NOMO-1 (cell line): ENCODE measurements around the gene TLR7.
A peak's percentile ranks its signal among the peaks of the same experiment; 100 is the strongest.

ENCODE experiments used
- DNase-seq, 2 experiments: peaks; one replicate each; lab custom pipeline; 2025; ENCODE audit not compliant: unreplicated experiment in 2 of 2; lab: John Stamatoyannopoulos, UW

The TLR7 gene

DNA sequence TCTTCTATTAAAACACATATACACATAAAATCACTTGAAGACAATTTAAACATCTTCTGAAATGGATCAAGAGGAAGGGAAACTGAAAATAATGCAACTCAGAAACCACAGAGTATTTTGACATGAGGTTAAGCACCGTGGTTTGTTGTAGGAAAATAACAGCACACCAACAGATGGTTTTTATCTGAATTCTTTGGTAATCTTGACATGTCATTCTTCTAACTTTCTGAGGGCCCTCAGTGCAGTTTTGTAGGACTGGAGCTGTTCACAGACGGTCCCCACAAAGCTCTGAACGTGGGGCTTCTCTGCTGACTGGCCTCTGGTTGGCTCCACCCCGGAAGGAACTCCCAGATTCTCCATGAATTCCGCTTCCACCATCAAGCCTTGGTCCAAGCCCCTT lies 23.6 kb downstream of the TLR7 start:
- DNase-seq: peak; percentile 75 to 96

DNA sequence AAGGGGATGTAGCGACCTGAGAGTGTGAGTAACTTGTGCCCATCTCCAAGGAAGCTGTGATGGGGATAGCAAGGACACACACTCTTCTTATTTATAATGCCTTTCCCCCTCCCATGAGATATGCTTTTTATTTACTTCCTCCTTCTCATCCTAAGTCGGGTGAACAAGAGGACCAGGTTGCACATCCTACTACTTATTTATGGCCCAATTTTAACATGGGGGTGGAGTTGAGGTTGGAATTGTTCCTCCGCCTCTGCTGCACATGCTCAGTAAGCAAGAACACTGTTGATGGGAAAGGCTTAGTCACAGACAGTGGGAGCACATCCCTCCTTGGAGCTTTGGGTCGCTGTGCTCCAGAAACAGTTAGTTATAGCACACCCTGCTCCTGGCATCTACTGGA lies 24.3 kb downstream of the TLR7 start:
- DNase-seq: peak; percentile 80 to 85

DNA sequence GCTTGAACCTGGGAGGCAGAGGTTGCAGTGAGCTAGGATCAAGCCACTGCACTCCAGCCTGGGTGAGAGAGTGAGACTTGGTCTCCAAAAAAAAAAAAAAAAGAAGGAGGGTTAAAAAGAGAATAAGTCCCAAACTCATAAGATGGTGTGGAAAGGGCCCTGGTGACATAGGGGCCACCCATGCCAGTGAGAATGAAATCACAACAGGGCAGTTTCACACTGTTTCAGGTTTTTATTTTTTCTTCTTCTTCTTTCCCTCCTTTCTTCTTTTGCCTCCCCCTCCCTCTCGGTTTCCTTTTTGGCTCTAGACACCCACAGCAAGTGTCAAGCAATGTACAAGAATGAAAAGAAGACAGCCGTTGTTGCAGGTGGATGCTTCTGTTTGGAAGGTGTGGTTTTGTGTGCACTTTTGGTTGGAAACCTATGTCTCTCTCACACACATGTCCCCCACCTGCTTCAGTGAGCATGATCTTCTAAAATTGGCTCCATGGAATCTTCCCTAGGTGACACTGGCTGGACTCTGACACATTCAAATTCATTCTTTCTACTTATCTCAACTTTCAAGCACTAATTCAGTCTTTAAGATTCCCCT lies 25.1 kb downstream of the TLR7 start:
- no peak for DNase-seq

DNA sequence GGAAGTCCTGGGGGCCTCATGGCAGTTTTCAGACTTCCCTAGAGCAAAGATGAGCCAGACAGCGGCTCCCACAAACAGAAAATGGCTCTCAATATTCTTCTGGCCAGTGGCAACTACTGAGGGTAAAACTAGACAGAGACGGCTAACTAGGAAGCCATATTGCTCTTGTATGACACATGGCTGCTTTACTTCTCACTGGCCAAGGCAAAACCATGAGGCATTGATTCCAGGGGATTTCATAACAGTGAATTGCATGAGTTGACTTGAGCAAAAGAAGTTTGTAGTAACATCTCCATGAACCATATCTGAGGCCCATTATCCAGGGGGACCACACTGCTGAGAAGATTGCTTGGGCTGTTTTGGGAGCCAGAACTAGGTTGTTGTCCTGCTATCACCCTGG lies 25.8 kb downstream of the TLR7 start:
- DNase-seq: peak; percentile 20 to 32

DNA sequence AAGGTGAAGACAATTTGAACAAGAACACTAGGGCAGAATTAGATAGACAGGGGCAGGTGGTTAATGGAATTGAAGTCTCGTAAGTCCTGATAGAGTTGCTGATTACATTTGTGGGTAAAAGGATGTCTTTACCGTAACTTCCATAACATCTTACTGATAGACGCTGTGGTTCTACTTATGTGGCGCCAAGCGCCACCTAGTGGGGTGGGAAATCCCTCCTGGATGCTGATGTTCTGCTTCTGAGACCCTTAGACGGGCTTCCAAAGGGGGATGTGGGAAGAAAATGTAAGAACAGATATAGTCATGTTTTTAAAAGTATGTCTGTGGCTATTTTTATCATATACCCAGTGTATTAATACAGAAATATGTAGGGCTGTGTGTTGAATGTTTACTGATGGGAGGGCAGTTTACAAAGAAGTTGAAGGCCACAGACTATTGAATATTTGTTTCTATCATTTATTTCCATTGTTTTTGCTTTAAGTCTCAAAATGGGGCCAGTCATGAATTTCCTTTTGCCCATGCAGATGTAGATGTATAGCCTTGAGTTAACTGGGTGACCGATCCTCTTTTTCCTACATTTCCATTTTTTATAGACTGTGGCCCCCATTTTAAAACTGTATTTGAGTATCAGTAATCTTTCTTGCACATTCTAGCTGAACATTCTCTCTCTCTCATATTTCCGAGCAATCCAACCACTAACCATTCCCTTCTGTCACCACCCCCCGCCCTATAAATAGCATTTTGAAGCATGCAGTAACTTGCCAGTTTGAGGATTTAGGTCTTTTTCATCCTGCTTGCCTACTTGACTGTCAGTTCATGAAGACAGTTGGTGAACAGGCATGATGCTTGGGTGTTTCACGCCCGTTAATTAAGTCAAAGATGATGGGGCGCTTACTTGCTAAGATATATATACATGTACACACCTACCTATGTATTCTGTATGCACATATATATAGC lies 27.5 kb downstream of the TLR7 start:
- peak; percentile 30 to 68 for DNase-seq

DNA sequence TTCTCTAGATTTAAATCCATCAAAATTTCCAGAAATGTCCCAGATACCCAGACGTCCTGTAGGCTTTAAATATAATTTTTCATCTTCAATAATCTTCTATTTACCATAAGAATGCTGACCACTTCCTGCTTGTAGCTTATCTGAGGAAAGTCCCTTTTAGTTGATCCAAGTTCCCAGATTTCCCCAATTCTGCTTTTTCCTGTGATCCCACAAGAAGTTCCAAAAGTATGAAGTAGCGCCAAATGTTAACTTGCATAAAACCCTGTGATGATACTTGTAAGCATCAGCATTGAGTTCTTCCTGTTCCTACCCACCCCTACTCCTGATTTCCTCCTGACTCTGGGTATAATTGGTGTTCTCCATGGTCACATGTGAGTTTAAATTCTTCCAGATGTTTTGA lies 29.0 kb downstream of the TLR7 start:
- DNase-seq: no peak

DNA sequence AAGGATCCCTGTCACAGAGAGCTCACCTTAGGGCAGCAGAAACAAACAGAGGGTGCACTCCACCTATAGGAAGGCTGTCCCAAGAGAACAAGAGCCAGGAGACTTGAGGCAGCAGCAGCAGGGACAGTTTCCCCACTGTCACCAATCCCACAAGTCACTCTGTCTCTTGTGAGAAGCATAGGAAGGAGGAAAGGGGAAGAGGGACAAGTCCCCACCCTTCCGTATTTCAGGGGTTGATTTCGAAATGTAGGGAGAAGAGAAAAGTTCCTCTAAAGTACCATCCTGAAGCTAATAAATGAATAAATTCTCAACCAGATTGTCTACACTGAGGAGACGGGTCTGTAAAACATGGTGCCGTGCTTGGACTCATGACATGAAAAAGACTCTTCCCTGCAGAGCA lies 30.1 kb downstream of the TLR7 start:
- peak in 1 of 2 experiments; percentile 55 for DNase-seq

DNA sequence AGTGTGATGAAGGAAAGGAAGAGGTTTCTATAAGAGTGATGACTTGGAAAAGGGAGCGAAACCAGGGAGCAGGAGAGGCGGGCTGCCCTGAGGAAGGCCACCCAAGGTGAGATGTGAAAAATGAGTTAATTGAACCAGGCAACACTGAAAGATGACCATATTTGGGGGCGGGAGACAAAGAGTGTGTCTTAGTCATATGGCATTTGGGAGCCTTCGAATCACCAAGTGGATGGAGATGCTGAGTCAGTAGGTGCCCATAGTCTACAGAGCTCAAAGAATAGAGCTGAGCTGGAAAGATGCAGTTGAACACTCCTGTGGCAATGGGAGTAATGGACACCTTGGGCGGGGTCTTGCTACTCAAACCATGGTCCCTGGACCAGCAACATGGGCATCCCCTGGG lies 31.2 kb downstream of the TLR7 start:
- DNase-seq: no peak

DNA sequence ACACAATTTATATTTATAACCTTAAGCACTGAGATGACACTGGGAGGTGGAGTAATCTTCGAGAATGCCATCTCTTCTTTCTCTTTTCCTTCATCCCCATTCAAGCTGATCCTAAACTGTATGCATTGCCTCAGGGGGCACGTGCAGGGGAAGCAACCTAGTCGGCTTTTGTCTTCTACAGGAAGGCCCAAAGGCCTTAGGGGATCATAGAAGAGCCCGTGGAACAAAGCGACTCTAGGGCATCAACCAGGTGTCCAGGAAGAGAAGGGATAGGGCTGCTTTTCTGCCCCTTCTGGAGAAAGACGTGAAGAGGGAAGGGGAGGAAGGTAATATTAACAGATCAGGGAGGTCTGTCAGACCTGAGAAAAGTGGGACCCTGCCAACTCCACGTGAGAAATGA lies 32.6 kb downstream of the TLR7 start:
- no peak for DNase-seq

DNA sequence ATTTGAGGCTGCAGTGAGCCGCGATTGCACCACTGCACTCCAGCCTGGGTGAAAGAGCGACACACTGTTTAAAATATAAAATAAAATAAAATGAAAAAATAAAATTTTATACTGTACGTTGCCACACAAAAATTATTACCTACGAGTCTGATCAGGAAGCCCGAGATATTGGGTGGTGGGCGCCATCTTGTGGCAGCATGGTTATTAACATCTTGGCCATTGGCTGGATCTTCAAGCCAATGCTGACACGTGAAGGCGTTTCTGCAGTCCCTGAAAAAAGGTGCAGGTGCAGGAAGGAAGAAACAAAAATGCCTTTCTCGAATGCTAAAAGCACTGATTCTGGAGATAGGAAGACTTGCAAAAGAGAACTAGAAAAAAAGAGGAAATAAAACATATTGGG lies 34.6 kb downstream of the TLR7 start:
- DNase-seq: peak; percentile 39 to 67

DNA sequence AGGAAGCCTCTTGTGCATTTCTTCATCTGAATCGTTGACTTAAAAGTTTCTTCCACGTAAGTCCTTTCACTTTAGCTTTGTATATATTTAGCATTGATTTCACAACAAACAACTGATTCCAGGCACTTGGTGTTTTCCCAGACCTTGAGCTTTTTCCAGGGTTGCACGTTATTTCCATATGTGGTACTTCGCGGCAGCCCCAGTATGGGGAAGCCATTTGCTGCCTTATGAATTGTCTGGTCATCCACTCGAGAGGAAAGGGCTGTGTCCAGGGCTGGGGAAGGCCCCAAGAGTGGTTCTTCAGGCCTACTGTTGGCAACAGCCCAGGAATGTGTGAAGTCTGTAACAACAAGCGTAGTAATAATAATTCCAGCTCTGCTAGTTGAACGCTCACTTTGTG lies 36.8 kb downstream of the TLR7 start:
- DNase-seq: no peak

DNA sequence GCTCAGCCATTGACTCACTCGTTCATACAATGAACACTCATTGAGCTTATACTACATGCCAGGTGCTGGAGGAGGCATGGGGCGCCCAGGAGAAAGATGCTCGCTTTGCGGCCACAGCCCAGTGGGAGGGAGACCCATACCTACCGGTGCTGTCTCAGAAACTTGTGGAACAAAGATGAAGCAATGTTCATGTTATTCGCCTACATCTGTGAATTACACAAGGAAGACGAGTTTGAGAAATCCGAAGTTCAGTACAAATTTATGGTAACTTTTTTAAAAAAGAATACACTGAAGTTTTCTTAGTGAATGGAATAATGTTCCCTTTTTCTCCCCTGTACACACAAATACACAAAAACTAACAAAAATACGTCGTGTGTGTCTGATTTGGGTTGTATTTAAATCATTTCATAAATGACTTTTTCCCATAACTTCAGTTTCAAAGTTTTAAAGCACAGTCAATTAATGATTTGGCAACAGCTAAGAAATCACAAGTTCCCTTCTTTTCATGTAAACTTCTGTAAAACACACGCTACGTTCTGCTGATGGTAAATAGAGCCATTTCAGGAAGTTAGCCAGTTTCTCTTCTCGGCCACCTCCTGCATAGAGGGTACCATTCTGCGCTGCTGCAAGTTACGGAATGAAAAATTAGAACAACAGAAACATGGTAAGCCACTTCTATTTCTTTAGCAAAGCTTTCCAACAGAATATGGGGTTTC lies 39.3 kb downstream of the TLR7 start, which contains the start of gene TLR8:
Gene TLR8 (plus strand): TSS at position 575 of the 716 bp plus-strand sequence. CDS start 87 bp downstream, at position 662.
- peak; percentile 76 to 93 for DNase-seq

DNA sequence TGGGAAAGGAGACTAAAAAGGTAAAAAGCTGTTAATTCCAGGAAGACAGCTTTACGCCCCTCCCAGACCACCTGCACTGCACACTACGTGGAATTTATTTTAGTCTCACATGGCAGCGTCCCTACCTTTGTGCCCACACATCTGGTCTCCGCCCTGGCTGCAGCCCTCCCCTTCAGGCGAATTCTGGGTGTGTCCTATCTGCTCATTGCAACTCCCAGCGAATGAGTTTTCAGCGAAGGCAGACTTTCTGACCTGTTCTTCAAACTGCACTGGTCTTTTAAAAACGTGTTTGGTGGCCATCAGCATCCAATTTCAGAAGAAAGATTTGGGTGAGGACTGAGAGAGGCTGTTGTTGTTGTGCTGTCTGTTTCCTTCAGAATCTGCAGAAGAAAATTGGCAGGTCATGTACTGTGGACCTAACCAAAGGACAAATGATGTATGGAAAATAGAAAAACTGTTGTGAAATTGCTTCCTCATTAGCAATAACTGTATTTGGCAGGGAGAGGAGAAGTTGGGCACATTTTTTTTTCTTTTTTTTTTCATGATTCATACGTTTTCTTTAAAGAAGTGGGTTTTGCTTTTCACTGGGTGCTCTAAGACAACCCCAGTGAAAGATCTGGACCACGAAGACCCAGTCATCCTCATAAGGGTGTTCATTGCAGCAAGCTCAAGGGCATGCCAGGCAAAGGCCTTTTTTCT lies 43.7 kb downstream of the TLR7 start:
- DNase-seq: peak; percentile 71 to 86

DNA sequence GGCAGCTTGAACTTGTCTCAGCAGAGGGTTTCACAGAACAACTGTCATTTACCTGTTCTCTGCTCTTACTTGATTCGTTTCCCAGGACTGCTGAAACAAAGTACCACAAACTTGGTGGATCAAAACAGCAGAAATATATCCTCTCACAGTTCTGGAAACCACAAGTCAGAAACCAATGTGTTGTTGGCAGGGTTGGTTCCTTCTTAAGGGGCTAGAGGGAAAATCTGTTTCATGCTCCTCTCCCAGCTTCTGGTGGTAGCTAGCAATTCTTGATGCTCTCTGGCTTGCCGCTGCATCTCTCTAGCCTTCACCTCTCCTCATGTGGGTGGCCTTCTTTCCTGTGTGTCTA lies 44.2 kb downstream of the TLR7 start:
- peak in 1 of 2 experiments; percentile 26 for DNase-seq

DNA sequence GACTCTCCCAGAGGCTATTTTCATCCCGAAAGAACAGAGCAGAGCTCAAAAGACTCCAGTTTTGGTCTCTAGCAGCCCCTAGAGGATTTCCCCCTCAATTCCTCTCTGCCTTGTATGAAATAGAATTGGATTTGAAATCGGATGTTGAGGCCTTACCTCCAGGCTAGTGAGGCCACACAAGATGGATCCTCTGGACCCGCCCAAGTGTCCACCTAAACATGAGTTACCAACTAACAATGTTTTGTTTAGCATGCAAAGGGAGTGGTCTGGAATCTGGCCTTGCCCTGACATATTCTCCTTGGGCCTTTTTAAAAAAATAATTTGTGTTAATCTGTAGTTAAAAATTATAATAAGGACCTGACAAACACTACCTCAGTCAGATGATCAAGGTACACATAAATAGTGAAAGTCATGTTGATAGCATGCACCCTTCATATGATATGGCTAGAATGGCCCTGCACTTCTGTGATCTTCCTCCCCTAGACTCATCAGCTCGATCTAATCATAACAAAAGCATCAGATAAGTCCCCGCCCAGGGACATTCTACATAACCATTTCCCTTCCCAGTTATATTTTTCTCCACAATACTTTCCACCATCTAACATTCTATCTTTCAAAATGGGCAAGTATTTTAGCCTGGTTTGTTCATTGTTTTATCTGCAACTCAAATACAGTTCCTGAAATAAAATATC lies 46.1 kb downstream of the TLR7 start:
- no peak for DNase-seq

DNA sequence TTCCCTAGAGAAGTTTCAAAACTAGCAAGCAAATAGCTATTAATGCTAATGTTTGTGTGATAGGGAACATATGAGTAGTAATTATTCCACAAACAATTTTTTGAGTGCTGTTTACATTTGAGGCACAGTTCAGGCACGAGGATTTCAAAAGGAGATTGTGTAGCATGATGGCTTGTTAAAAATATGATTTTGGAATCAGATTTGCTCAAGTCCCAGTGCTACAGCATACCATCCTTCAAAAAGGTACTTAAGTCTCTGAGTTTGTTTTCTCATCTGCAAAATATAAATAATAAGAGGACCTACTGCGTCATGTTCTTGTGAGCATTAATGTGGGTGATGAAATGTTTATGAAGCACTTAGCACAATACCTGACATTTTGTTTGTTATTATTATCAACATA lies 50.9 kb downstream of the TLR7 start:
- no peak for DNase-seq

DNA sequence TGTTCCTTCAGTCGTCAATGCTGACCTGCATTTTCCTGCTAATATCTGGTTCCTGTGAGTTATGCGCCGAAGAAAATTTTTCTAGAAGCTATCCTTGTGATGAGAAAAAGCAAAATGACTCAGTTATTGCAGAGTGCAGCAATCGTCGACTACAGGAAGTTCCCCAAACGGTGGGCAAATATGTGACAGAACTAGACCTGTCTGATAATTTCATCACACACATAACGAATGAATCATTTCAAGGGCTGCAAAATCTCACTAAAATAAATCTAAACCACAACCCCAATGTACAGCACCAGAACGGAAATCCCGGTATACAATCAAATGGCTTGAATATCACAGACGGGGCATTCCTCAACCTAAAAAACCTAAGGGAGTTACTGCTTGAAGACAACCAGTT lies 52.2 kb downstream of the TLR7 start:
- DNase-seq: peak; percentile 62 to 81

DNA sequence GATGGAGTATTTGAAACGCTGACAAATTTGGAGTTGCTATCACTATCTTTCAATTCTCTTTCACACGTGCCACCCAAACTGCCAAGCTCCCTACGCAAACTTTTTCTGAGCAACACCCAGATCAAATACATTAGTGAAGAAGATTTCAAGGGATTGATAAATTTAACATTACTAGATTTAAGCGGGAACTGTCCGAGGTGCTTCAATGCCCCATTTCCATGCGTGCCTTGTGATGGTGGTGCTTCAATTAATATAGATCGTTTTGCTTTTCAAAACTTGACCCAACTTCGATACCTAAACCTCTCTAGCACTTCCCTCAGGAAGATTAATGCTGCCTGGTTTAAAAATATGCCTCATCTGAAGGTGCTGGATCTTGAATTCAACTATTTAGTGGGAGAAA lies 52.7 kb downstream of the TLR7 start:
- no peak for DNase-seq

DNA sequence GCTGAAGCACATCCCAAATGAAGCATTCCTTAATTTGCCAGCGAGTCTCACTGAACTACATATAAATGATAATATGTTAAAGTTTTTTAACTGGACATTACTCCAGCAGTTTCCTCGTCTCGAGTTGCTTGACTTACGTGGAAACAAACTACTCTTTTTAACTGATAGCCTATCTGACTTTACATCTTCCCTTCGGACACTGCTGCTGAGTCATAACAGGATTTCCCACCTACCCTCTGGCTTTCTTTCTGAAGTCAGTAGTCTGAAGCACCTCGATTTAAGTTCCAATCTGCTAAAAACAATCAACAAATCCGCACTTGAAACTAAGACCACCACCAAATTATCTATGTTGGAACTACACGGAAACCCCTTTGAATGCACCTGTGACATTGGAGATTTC lies 54.1 kb downstream of the TLR7 start:
- no peak for DNase-seq

DNA sequence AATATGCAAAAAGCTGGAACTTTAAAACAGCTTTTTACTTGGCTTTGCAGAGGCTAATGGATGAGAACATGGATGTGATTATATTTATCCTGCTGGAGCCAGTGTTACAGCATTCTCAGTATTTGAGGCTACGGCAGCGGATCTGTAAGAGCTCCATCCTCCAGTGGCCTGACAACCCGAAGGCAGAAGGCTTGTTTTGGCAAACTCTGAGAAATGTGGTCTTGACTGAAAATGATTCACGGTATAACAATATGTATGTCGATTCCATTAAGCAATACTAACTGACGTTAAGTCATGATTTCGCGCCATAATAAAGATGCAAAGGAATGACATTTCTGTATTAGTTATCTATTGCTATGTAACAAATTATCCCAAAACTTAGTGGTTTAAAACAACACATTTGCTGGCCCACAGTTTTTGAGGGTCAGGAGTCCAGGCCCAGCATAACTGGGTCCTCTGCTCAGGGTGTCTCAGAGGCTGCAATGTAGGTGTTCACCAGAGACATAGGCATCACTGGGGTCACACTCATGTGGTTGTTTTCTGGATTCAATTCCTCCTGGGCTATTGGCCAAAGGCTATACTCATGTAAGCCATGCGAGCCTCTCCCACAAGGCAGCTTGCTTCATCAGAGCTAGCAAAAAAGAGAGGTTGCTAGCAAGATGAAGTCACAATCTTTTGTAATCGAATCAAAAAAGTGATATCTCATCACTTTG lies 55.2 kb downstream of the TLR7 start:
- no peak for DNase-seq
